OCI-LY1 (cell line): ENCODE results near the gene SMAP2.

Source experiments
- H2AFZ ChIP-seq: fragments of 200-600 bp; sonication (generic), shearing (Covaris generic); 2 replicates; pipeline ENCODE4 v1.6.0; 2014; ENCODE audit warnings: antibody characterized with exemption, mild to moderate bottlenecking, low read length
- H3F3A ChIP-seq: fragments of 200-600 bp; sonication (generic), shearing (Covaris generic); 2 replicates; pipeline ENCODE4 v1.6.0; 2014; ENCODE audit warnings: mild to moderate bottlenecking, antibody characterized with exemption, low read length, moderate library complexity; ENCODE audit not compliant: insufficient read depth
- H3K27ac ChIP-seq: fragments of 200-600 bp; sonication (generic); 2 replicates; pipeline ENCODE4 v1.5.1; 2014; ENCODE audit warnings: low read length, mixed run types, mild to moderate bottlenecking, low read depth; ENCODE audit not compliant: poor library complexity, severe bottlenecking
- H3K27me3 ChIP-seq: fragments of 200-600 bp; sonication (generic); 2 replicates; pipeline ENCODE4 v1.6.0; 2014; ENCODE audit warnings: antibody characterized with exemption, mild to moderate bottlenecking, low read length, moderate library complexity; ENCODE audit not compliant: insufficient read depth
- H3K36me3 ChIP-seq: fragments of 200-600 bp; sonication (generic); 2 replicates; pipeline ENCODE4 v1.6.1; 2014; ENCODE audit warnings: mild to moderate bottlenecking, antibody characterized with exemption, low read length, moderate library complexity, mixed read lengths; ENCODE audit not compliant: insufficient read depth
- H3K4me1 ChIP-seq: fragments of 200-600 bp; sonication (generic); 2 replicates; pipeline ENCODE4 v1.5.1; 2014; ENCODE audit warnings: mild to moderate bottlenecking, low read length, moderate library complexity; ENCODE audit not compliant: insufficient read depth, severe bottlenecking
- H3K4me2 ChIP-seq: fragments of 200-600 bp; sonication (generic), shearing (Covaris generic); 2 replicates; pipeline ENCODE4 v1.6.1; 2014; ENCODE audit warnings: low read length
- H3K4me3 ChIP-seq: fragments of 200-600 bp; sonication (generic); 2 replicates; pipeline ENCODE4 v1.5.1; 2014; ENCODE audit warnings: low read length, low read depth, mild to moderate bottlenecking, mixed read lengths; ENCODE audit not compliant: poor library complexity, severe bottlenecking
- H3K79me2 ChIP-seq: fragments of 200-600 bp; shearing (Covaris generic); 2 replicates; pipeline ENCODE4 v1.6.1; 2016; ENCODE audit warnings: mixed run types, low read length, mixed read lengths; ENCODE audit not compliant: insufficient read depth
- H3K9ac ChIP-seq: fragments of 200-600 bp; sonication (generic), shearing (Covaris generic); 2 replicates; pipeline ENCODE4 v1.6.1; 2014; ENCODE audit warnings: mild to moderate bottlenecking, low read length, mixed read lengths
- H3K9me2 ChIP-seq: fragments of 200-600 bp; sonication (generic), shearing (Covaris generic); 2 replicates; pipeline ENCODE4 v1.6.1; 2014; ENCODE audit warnings: low read depth, mild to moderate bottlenecking, low read length, mixed read lengths
- H3K9me3 ChIP-seq: fragments of 200-600 bp; shearing (Covaris generic); 2 replicates; pipeline ENCODE4 v1.6.1; 2014; ENCODE audit warnings: low read length, mixed read lengths
- H4K20me1 ChIP-seq: fragments of 200-600 bp; sonication (generic), shearing (Covaris generic); 2 replicates; pipeline ENCODE4 v1.6.0; 2016; ENCODE audit warnings: mild to moderate bottlenecking, low read length; ENCODE audit not compliant: insufficient read depth
- CTCF ChIP-seq: fragments of 200-600 bp; sonication (generic), shearing (Covaris generic); IDR thresholded peaks from 2 replicates; pipeline ENCODE4 v1.5.1; 2017; ENCODE audit warnings: mild to moderate bottlenecking, antibody characterized with exemption, low read length, moderate library complexity, mixed read lengths
- EZH2 ChIP-seq: fragments of 200-600 bp; sonication (generic), shearing (Covaris generic); IDR thresholded peaks from 2 replicates; pipeline ENCODE4 v1.8.0; 2017; ENCODE audit warnings: borderline replicate concordance, mixed run types, mild to moderate bottlenecking, antibody characterized with exemption, low read length, moderate library complexity, mixed read lengths

Gene SMAP2

GRCh38 chr1:40395190-40396175 is 22.0 kb downstream of the SMAP2 start:
- Histone ChIP-seq H3K9ac (no peak overlapping the region), H3K4me3 (no peak overlapping the region), H3K4me2 (no peak overlapping the region), H3K9me3 (no peaks in the 10 kb centered on the region), H3K79me2 (no peaks in the 10 kb centered on the region; the same call in 1 of the 2 replicates), H2AFZ (no peak overlapping the region), H3K36me3 (peaks cover 15% of the 10 kb centered on the region; the same call in 1 of the 2 replicates), H3K27ac (no peak overlapping the region), H3F3A (no peaks in the 10 kb centered on the region), H3K4me1 (peaks cover 73% of the 10 kb centered on the region), H3K9me2 (no peaks in the 10 kb centered on the region), H4K20me1 (peaks cover 4% of the 10 kb centered on the region; the same call in 1 of the 2 replicates), H3K27me3 (no peaks in the 10 kb centered on the region; the same call in 1 of the 2 replicates)
- TF ChIP-seq CTCF: no peak
- TF ChIP-seq EZH2: no peak

DNA sequence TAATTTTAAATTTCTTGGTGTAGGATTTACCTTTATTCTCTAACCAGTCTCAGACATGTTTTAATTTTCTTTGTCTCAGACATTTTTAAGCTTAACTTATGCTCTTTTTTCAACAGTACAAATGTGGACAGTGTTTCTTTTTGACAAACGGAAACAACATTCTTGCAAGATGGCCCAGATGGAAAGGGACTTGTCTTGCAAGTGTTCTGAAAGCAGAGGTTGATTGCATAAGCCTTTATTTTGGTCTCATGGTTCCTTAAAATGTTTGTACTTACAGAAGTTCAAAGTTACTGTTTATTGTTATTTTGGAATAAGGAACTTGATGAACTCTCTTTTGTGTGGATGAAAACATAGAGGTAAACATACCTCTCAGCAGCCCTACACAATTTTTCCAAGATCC is 22.9 kb downstream of the SMAP2 start:
- no peaks in the 10 kb centered on the region for H3K27me3 ChIP-seq
- H3K27ac ChIP-seq: no peak overlapping the region
- no peak overlapping the region for H3K4me2 ChIP-seq
- H3F3A ChIP-seq: no peaks in the 10 kb centered on the region
- peaks cover under 1% of the 10 kb centered on the region; the same call in 1 of the 2 replicates for H3K79me2 ChIP-seq
- H3K9me3 ChIP-seq: no peaks in the 10 kb centered on the region
- H3K4me3 ChIP-seq: no peak overlapping the region
- H4K20me1 ChIP-seq: peaks cover under 1% of the 10 kb centered on the region; the same call in 1 of the 2 replicates
- no peak for TF ChIP-seq CTCF
- H3K9ac ChIP-seq: no peak overlapping the region
- H3K9me2 ChIP-seq: no peaks in the 10 kb centered on the region
- H3K4me1 ChIP-seq: peaks cover 73% of the 10 kb centered on the region
- no peak overlapping the region for H2AFZ ChIP-seq
- peaks cover 8% of the 10 kb centered on the region; the same call in 1 of the 2 replicates for H3K36me3 ChIP-seq

DNA sequence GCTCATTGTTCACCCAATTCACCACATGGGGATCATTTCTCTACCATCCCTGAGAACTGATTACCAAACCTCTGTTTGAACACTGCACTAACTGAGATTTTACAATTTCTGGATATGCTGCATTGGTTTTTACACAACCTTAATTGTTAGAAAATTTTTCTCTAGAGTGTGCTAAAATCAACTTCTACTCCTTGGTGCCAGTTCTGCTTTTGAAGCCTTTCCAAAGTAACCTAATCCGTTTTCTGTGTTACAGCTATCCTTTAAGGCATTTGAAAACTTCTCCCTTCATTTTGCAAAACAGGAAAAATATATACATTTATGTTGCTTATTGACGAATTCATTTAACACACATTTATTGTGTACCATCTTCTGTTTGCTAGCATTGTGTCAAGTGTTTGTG is 23.7 kb downstream of the SMAP2 start:
- Histone ChIP-seq H3K27me3 (no peaks in the 10 kb centered on the region), H3K9me3 (no peaks in the 10 kb centered on the region), H4K20me1 (no peaks in the 10 kb centered on the region), H3K4me3 (no peak overlapping the region), H3K27ac (no peak overlapping the region), H2AFZ (no peak overlapping the region), H3K9ac (no peak overlapping the region), H3K4me2 (no peak overlapping the region), H3K79me2 (peaks cover 7% of the 10 kb centered on the region), H3F3A (no peaks in the 10 kb centered on the region), H3K9me2 (no peaks in the 10 kb centered on the region), H3K4me1 (peaks cover 73% of the 10 kb centered on the region), H3K36me3 (peaks cover 8% of the 10 kb centered on the region; the same call in 1 of the 2 replicates)
- TF ChIP-seq EZH2 (no peak), CTCF (no peak)
